NT2/D1 (cell line): ENCODE measurements around the gene WDHD1.
"Not testable (repeated sequence)": the region's sequence is repeated elsewhere in the genome, so short reads cannot be mapped to it uniquely, and the experiment has no call there.

Experiments used
- DNase-seq: peaks from one replicate; pipeline ENCODE4 v3.0.0-alpha.2; 2011; ENCODE audit warnings: low read depth, low spot score
- H3K27me3 ChIP-seq: 2 replicates; pipeline ENCODE4 v1.6.0; 2011; ENCODE audit warnings: mild to moderate bottlenecking; ENCODE audit not compliant: insufficient read length, insufficient read depth
- H3K36me3 ChIP-seq: 2 replicates; pipeline ENCODE4 v1.6.1; 2011; ENCODE audit warnings: mild to moderate bottlenecking, low read length, mixed read lengths; ENCODE audit not compliant: insufficient read depth, insufficient read length
- H3K4me1 ChIP-seq: 2 replicates; pipeline ENCODE4 v1.5.1; 2011; ENCODE audit not compliant: insufficient read depth, insufficient read length
- H3K4me3 ChIP-seq: 2 replicates; pipeline ENCODE4 v1.5.1; 2011; ENCODE audit warnings: low read depth; ENCODE audit not compliant: insufficient read length
- H3K9ac ChIP-seq: 2 replicates; pipeline ENCODE4 v1.6.0; 2011; ENCODE audit warnings: low read depth; ENCODE audit not compliant: insufficient read length
- H3K9me3 ChIP-seq: 2 replicates; pipeline ENCODE4 v1.5.1; 2011; ENCODE audit warnings: mild to moderate bottlenecking, low read length; ENCODE audit not compliant: insufficient read depth
- SUZ12 ChIP-seq: IDR thresholded peaks from 2 replicates; pipeline ENCODE4 v1.6.1; 2011; ENCODE audit not compliant: insufficient read length, insufficient read depth; ENCODE audit errors: extremely low read depth
- YY1 ChIP-seq: IDR thresholded peaks from 2 replicates; pipeline ENCODE4 v1.6.1; 2011; ENCODE audit not compliant: insufficient read length, insufficient read depth
- ZNF274 ChIP-seq: IDR thresholded peaks from 2 replicates; pipeline ENCODE4 v1.6.1; 2011; ENCODE audit warnings: mild to moderate bottlenecking, low read depth, low read length

Gene WDHD1

DNA sequence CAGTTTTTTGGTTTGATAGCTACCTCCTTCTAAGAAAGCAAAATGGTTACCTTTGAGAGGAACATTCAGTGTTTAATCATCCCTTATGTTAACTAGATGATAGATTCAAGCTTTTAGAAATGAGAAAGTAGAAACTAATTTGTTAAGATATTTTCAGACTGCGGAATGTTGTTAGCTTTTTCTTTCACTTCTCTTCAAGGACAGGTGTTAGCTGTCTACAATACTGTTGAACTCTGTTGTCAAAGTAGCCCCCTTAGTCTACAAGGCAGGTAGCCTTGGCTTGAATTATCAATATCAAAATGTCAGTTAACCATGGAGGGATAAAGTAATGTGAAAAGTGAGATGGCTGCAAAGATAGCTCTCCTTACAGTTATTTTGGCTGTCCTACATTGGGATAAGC lies 39.3 kb upstream of the WDHD1 start:
- Histone ChIP-seq H3K36me3 (peaks cover 50% of the 10 kb centered on the region), H3K9ac (no peak overlapping the region), H3K4me1 (no peaks in the 10 kb centered on the region), H3K4me3 (no peak overlapping the region), H3K9me3 (no peaks in the 10 kb centered on the region), H3K27me3 (no peaks in the 10 kb centered on the region)
- TF ChIP-seq YY1: no peak
- TF ChIP-seq ZNF274: no peak
- no peak for TF ChIP-seq SUZ12
- no peak for DNase-seq

DNA sequence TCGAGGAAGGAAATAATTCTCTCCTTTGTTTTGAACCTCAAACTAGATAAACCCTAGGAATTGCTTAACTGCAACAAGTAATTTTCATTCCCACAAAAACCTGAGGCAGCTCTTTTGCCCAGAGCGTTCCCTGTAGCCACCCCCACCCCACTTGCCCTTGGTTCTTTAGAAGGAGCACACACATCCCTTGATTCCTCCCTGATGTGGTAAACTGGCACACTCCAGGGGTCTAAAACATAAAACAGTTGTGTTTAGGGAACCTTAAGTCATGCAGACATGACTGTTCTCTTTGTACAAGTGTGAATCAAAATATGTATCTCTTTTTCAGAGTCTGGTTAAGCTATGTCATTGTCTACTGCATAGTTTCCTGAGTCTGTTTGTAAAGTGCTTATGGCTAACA lies 38.5 kb upstream of the WDHD1 start:
- Histone ChIP-seq H3K4me1 (no peaks in the 10 kb centered on the region), H3K4me3 (no peak overlapping the region), H3K9ac (no peak overlapping the region), H3K36me3 (peaks cover 58% of the 10 kb centered on the region), H3K27me3 (no peaks in the 10 kb centered on the region), H3K9me3 (no peaks in the 10 kb centered on the region)
- TF ChIP-seq YY1: no peak
- TF ChIP-seq ZNF274: no peak
- TF ChIP-seq SUZ12: no peak
- no peak for DNase-seq

DNA sequence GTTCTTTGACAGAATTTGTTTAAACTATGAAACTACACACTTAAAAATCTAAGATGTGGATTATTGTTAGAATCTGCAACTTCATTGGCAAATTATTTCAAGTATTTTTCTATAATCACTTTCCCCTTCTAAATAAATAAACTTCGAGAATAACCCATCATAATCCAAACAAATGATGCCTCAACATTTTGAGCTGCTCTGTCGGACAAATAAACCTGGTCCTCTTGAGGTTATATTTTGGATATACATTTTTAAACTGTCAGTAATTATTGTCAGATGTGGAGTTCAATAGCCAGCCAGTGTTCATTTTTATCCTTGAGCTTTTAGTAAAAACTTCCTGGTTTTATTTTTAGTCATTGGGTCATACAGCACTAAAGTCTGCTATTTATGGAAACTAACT lies 38.0 kb upstream of the WDHD1 start:
- not testable (repeated sequence) for H3K27me3 ChIP-seq, DNase-seq, H3K4me3 ChIP-seq, H3K9me3 ChIP-seq, H3K9ac ChIP-seq, H3K4me1 ChIP-seq
- peaks cover 59% of the 10 kb centered on the region for H3K36me3 ChIP-seq

DNA sequence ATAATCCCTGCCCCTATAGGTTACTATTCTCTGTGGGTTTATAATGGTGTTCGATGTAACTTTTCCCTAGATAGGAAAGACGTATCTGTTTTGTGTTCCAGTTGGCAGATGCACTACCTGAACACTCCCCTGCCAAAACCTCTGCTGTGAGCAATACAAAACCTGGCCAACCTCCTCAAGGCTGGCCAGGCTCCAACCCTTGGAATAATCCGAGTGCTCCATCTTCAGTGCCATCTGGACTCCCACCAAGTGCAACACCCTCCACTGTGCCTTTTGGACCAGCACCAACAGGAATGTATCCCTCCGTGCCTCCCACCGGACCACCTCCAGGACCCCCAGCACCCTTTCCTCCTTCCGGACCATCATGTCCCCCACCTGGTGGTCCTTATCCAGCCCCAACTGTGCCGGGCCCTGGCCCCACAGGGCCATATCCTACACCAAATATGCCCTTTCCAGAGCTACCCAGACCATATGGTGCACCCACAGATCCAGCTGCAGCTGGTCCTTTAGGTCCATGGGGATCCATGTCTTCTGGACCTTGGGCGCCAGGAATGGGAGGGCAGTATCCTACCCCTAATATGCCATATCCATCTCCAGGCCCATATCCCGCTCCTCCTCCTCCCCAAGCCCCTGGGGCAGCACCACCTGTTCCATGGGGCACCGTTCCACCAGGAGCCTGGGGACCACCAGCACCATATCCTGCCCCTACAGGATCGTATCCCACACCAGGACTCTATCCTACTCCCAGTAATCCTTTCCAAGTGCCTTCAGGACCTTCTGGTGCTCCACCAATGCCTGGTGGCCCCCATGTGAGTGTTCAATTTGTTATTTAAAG lies 35.8 kb upstream of the WDHD1 start:
- TF ChIP-seq ZNF274 (no peak), YY1 (no peak), SUZ12 (no peak)
- Histone ChIP-seq H3K9me3 (no peaks in the 10 kb centered on the region), H3K27me3 (no peaks in the 10 kb centered on the region), H3K4me1 (no peaks in the 10 kb centered on the region), H3K36me3 (peaks cover 78% of the 10 kb centered on the region), H3K4me3 (no peak overlapping the region), H3K9ac (no peak overlapping the region)
- no peak for DNase-seq

DNA sequence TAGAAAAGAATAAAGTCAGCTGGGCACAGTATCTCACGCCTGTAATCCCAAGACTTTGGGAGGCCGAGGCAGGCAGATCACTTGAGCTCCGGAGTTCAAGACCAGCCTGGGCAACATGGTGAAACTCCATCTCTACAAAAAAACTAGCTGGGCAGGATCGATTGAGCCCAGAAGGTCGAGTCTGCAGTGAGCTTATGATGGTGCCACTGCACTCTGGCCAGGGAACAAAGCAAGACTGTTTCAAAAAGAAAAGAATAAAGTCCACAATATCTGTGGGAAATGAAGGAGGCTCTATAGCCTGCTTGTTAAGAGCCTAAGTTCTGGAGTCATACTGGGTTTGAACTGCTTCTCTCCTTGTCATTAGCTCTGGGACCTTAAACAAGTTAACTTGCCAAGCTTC lies 32.4 kb upstream of the WDHD1 start:
- no peaks in the 10 kb centered on the region for H3K4me1 ChIP-seq
- TF ChIP-seq YY1: no peak
- no peak for TF ChIP-seq ZNF274
- TF ChIP-seq SUZ12: no peak
- no peak overlapping the region for H3K4me3 ChIP-seq
- H3K9me3 ChIP-seq: no peaks in the 10 kb centered on the region
- peaks cover 79% of the 10 kb centered on the region for H3K36me3 ChIP-seq
- H3K27me3 ChIP-seq: no peaks in the 10 kb centered on the region
- no peak for DNase-seq
- H3K9ac ChIP-seq: no peak overlapping the region

DNA sequence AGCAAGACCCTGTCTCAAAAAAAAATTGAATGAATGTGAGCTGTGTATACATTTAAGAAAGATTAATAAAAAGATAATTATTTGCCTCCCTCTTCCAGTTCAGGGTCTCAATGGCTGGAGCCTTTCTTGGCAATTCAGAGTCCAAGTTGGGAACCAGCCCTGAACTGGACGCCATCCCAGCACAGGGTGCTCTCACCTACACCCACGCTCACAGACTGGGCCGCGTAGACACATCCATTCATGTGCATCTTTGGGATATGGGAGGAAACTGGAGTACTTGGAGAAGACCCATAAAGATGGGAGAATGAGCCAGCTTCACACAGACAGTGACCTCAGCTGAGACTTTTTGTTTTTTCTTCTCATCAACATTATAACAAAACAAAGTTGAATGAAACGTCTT lies 31.0 kb upstream of the WDHD1 start:
- peaks cover 79% of the 10 kb centered on the region for H3K36me3 ChIP-seq
- no peaks in the 10 kb centered on the region for H3K4me1 ChIP-seq
- H3K9me3 ChIP-seq: no peaks in the 10 kb centered on the region
- TF ChIP-seq YY1 (no peak), ZNF274 (no peak), SUZ12 (no peak)
- no peak overlapping the region for H3K4me3 ChIP-seq
- no peak for DNase-seq
- no peaks in the 10 kb centered on the region for H3K27me3 ChIP-seq
- no peak overlapping the region for H3K9ac ChIP-seq

DNA sequence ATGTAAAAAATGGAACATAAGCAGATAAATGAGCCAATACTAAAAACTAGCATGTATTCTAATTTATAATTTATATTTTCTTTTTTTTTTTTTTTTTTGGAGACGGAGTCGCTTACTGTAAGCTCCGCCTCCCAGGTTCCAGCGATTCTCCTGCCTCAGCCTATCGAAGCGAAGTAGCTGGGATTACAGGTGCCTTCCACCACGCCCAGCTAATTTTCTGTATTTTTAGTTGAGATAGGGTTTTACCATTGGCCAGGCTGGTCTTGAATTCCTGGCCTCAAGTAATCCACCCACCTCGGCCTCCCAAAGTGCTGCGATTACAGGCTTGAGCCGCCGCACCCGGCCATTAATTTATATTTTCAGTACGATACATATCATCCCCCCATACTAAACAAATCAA lies 27.2 kb upstream of the WDHD1 start:
- TF ChIP-seq YY1: no peak
- no peak for TF ChIP-seq ZNF274
- TF ChIP-seq SUZ12: no peak
- H3K36me3 ChIP-seq: peaks cover 49% of the 10 kb centered on the region
- H3K9ac ChIP-seq: no peak overlapping the region

DNA sequence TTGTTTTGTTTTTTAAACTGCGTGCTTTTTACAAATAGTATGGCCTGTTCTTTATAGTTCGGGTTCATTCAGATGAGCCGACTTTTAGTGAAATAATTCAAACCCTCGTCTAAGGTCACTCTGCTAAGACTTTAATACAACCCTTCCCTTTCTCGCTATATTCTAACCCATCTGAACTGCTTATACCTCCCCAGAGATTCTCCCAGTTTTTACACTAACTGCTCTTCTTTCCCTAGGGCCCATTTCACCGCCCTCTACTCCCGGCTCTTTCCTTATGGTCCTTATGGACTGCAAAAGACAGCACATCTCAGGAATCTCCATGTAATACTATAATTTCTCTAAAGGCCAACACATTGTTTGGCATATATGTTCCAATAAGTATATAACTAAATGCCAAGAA lies 26.6 kb upstream of the WDHD1 start:
- H3K9me3 ChIP-seq: no peaks in the 10 kb centered on the region
- no peak overlapping the region for H3K4me3 ChIP-seq
- no peaks in the 10 kb centered on the region for H3K4me1 ChIP-seq
- TF ChIP-seq YY1 (no peak), ZNF274 (no peak), SUZ12 (no peak)
- no peak overlapping the region for H3K9ac ChIP-seq
- no peaks in the 10 kb centered on the region for H3K27me3 ChIP-seq
- no peak for DNase-seq
- H3K36me3 ChIP-seq: peaks cover 45% of the 10 kb centered on the region

More for the DNA sequence above, 27.2 kb upstream of the WDHD1 start:
- Histone ChIP-seq H3K4me3 (no peak overlapping the region), H3K4me1 (no peaks in the 10 kb centered on the region), H3K9me3 (no peaks in the 10 kb centered on the region), H3K27me3 (no peaks in the 10 kb centered on the region)
- DNase-seq: no peak
